GM21367 (cell line): ENCODE results near the gene CCSER2.

Experiments
- ATAC-seq: cut with Tn5 transposase; IDR thresholded peaks from one replicate; pipeline ENCODE4 v1.9.1; 2021; ENCODE audit not compliant: unreplicated experiment

The CCSER2 gene

GRCh38 chr10:84541289-84541637 is 212.9 kb downstream of the CCSER2 start:
- ATAC-seq: no peak

DNA sequence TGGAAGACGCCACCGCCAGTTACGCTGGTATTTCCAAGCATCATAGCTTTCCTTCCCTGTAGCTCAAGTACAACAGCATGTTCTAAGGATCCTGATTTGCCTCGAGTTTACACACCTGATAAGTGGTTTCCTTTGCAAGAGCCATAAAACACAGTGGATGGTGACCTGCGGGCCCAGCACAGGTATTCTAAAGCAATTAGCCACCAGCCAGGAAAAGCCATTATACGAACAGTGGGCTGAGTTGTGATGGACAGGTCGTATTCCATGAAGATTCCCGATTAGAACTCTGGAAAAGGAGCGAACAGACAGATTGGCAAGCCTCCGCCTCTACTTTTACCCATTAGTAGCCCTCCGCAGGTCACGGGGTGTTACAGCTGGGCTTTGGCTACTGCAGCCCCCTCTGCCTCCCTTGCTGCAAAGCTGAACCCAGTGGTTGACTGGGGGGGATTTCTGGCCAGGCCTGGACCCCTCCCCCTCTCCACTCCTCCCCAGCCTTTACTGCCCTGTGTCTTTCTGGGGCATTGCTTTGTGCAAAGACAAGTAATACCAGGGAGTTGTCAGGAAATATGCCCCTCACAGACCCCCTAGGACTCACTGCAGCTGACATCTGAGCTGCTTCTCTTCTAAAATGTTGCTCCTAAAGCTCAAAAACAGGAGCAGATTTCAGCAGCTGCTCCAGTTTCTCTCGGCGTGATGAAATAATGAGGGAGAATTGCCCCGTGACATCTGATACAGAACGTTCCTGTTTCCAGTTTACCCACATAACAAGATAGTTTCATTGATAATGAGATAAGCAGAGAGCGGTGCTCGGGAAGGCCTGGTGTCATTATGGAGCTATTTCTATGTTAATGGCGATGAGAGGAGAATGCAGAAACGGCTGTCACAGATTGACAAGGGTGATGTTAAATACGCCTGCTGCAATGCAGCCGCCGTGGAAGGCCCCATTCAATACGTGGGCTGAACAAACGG is 214.4 kb downstream of the CCSER2 start:
- no peak for ATAC-seq

- ATAC-seq: no peak
Measured at GRCh38 chr10:84543948-84544347, 215.6 kb downstream of the CCSER2 start.

- ATAC-seq: no peak
Measured at GRCh38 chr10:84545651-84546050, 217.3 kb downstream of the CCSER2 start.

DNA sequence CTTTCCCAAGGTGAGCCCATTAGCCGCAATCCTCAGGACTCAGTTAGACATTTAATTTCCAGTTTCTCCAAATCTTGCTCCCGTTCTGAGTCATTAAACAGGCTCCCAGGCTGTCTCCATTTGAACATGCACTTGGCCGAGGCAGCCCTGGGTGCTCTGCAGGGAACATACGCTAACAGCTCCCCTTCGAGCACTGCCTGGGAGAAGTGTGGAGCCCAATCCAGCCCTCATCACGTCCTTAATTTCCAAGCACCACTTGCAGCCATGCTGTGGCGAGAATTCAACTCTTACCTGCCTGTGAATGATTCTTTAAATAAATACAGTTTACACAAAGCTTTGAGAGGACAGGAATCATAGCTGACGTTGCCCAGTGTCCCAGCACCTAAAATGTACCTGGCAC is 218.2 kb downstream of the CCSER2 start:
- no peak for ATAC-seq

- ATAC-seq: no peak
Measured at GRCh38 chr10:84547616-84548015, 219.2 kb downstream of the CCSER2 start.

DNA sequence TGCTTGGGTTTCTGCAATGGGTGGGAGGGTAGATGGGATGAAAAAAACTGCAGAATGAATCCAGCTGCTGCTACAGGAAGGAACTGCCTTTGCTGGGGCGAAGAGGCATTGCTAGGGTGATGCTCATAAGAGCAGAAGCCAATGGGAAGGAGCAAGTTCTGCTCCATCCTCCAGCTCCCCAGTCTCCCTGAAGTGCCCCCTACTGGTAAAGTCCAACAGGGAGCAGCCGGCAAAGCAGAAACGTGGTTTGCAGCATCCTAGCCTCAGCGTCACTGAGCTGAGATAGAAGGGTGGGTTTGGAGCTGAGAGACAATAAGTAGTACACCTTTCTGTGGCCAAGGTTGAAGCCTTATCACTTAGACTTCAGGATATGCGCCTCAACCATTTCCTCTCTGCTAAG is 220.5 kb downstream of the CCSER2 start:
- no peak for ATAC-seq

- ATAC-seq: no peak
Measured at GRCh38 chr10:84549368-84550165, 221.2 kb downstream of the CCSER2 start.

DNA sequence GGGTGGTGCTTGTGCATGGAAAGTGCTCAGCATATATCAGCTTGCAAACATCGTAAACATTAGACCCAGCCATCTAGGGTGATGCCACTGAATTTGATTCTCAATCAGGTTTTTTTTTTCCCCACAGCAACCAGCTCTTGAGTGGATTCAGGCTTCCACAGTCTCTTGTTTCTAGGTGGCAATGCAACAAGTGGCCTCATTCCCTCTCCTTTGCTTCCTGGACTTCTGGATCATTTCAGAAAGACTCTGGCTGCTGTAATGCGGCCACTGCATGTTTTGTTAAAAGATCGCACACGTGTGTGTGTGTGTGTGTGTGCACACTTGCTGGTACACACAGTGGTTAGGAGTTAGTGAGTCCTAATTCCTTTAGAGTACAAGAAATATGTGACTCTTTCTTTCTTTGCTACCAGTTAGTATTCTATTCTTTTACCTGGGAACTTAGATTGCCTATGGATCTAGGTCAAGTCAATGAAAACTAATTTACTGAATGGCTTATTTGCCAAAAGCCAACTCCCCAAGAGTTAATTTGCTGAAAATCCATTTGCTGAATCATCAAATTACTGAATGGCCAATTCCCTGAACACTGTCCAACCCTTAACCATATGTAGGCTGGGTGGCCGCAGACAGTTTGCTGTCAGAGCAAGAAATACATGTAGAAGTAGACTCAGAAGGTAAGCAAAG is 222.5 kb downstream of the CCSER2 start:
- ATAC-seq: no peak

GRCh38 chr10:84551437-84552120 is 223.2 kb downstream of the CCSER2 start:
- ATAC-seq: no peak

DNA sequence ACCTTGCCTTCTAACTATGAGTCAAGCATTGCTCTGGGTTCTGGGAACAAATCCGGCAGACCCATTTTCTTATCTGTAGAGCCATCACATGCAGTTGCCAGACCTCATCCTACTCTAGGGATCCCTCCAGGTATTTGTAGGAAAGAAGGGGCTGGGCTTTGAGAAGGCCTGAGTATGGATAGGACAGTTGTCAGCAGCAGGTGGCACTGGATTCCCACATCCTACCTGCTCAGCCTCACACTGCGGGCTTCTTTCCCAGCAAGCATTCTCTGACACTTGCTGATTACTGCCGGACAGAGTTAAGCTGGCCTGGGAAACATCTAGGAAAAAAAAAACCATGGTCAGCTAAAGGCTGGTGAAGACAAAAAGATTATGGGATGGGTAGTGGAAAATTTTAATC is 224.1 kb downstream of the CCSER2 start:
- no peak for ATAC-seq

- no peak for ATAC-seq
Measured at GRCh38 chr10:84562592-84562991, 234.2 kb downstream of the CCSER2 start.

GRCh38 chr10:84563355-84563754 is 235.0 kb downstream of the CCSER2 start:
- peak; percentile 49 for ATAC-seq

DNA sequence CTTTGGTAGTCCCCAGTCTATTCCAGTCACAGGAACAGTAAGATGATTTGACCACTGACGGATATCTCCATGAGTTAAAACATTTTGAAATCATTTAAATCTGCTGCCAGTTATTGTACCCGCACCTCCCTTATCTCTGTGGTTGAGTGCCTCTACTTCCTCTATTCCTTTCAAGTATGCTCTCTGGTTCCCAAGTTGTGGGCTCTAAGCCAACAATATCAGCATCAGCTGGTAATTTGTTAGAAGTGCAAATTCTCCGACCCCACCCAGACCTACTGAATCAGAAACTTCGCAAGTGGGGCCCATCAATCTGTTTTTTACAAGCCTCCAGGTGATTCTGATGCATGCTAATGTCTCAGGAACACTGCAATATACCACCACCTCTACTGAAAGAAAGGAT is 235.5 kb downstream of the CCSER2 start:
- ATAC-seq: peak; percentile 35

- ATAC-seq: no peak
Measured at GRCh38 chr10:84565881-84566582, 237.6 kb downstream of the CCSER2 start.

DNA sequence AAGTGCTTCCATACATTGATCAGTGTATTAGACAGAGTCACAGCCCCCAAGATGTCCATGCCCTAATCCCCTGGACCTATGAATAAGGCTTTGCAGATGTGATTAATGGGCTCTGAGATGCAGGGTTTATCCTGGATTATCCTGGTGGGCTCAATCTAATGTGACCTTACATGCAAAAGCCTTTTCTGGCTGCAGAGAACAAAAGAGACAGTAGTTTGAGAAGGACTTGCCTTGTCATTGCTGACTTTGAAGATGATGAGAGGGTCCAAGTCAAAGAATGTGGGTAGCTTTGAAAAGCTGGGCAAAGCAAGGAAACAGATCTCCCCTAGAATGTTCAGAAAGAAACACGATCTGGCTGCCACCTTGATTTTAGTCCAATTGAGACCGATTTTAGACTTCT is 238.7 kb downstream of the CCSER2 start:
- ATAC-seq: no peak
